H1 (cell line): ENCODE results near the gene STX16. TPM values are rescaled to one million over a fixed set of nuclear protein-coding genes. Genes with fewer than 3 reads are reported as not detected.

Source experiments
- CTCF ChIA-PET: fragments of 300-600 bp; sonication (Branson Sonifier 250); formaldehyde crosslinking; loops from one replicate; lab custom pipeline; 2021; ENCODE audit not compliant: partially characterized antibody; lab: Charles Lee
- POLR2A ChIA-PET: fragments of 300-600 bp; sonication (Branson Sonifier 250); formaldehyde crosslinking; loops from one replicate; lab custom pipeline; 2021; ENCODE audit warnings: inconsistent platforms; ENCODE audit not compliant: partially characterized antibody; lab: Charles Lee
- DNase-seq, 2 experiments: peaks; one replicate each; pipeline versions ENCODE4 v3.0.0 to v3.0.0-alpha.2; 2010 to 2022; ENCODE audit warnings: low spot score in 2 of 2, low read depth in 1 of 2, mixed read lengths in 1 of 2
- FAIRE-seq: peaks from 2 replicates; lab custom pipeline; 2011; peaks lifted over from hg19 to GRCh38; lab: Jason Lieb, UNC
- H2AFZ ChIP-seq: 2 replicates; pipeline ENCODE4 v1.8.1; 2012; ENCODE audit warnings: low read length, inconsistent platforms
- H2AK5ac ChIP-seq: 2 replicates; pipeline ENCODE4 v1.6.1; 2013; ENCODE audit warnings: low read depth, low read length
- H2BK120ac ChIP-seq: replicated peaks from 2 replicates; pipeline ENCODE3; 2013; ENCODE audit warnings: low read depth, low read length, inconsistent platforms
- H2BK12ac ChIP-seq: 2 replicates; pipeline ENCODE4 v1.6.1; 2013; ENCODE audit warnings: low read depth, low read length
- H2BK15ac ChIP-seq: 2 replicates; pipeline ENCODE4 v1.6.1; 2013; ENCODE audit warnings: low read length
- H2BK20ac ChIP-seq: 2 replicates; pipeline ENCODE4 v1.6.1; 2013; ENCODE audit warnings: low read length
- H2BK5ac ChIP-seq: 2 replicates; pipeline ENCODE4 v1.6.1; 2013; ENCODE audit warnings: low read depth, low read length
- H3K14ac ChIP-seq: 2 replicates; pipeline ENCODE4 v1.6.1; 2013; ENCODE audit warnings: inconsistent platforms; ENCODE audit not compliant: insufficient read length
- H3K18ac ChIP-seq: 2 replicates; pipeline ENCODE4 v1.6.1; 2013; ENCODE audit warnings: low read length; ENCODE audit errors: extremely low read depth
- H3K23ac ChIP-seq: 2 replicates; pipeline ENCODE4 v1.6.1; 2013; ENCODE audit warnings: inconsistent platforms; ENCODE audit not compliant: insufficient read length
- H3K23me2 ChIP-seq: 2 replicates; pipeline ENCODE4 v1.6.1; 2013; ENCODE audit warnings: low read depth, low read length
- H3K27ac ChIP-seq: 2 replicates; pipeline ENCODE4 v1.6.1; 2011; ENCODE audit warnings: low read depth, low read length, inconsistent platforms
- H3K27me3 ChIP-seq, 4 experiments: replicated peaks in 1 of 4; 1 replicate in 1 of 4; 2 replicates in 3 of 4; pipeline versions ENCODE4 v1.6.1 to v1.8.1; 2011 to 2013; ENCODE audit warnings: low read length in 3 of 4, mild to moderate bottlenecking in 3 of 4, inconsistent platforms in 2 of 4, mixed read lengths in 2 of 4, moderate library complexity in 1 of 4; ENCODE audit not compliant: control insufficient read depth in 3 of 4, insufficient read depth in 3 of 4; ENCODE audit errors: extremely low read depth in 1 of 4
- H3K36me3 ChIP-seq, 4 experiments: 2 replicates each; pipeline versions ENCODE4 v1.6.1 to v1.8.1; 2011 to 2013; ENCODE audit warnings: mild to moderate bottlenecking in 4 of 4, low read length in 3 of 4, moderate library complexity in 2 of 4, control low read depth in 1 of 4, inconsistent platforms in 1 of 4; ENCODE audit not compliant: insufficient read depth in 4 of 4, control insufficient read depth in 2 of 4
- H3K4ac ChIP-seq: replicated peaks from 2 replicates; pipeline ENCODE3; 2013; ENCODE audit warnings: low read length, low read depth, mixed read lengths, inconsistent platforms; ENCODE audit not compliant: insufficient read length
- H3K4me1 ChIP-seq, 4 experiments: replicated peaks in 1 of 4; 1 replicate in 1 of 4; 2 replicates in 3 of 4; pipeline versions ENCODE4 v1.6.1 to v1.8.1; 2011 to 2013; ENCODE audit warnings: low read length in 3 of 4, inconsistent platforms in 2 of 4, mixed read lengths in 1 of 4; ENCODE audit not compliant: insufficient read depth in 4 of 4, control insufficient read depth in 3 of 4
- H3K4me2 ChIP-seq, 2 experiments: 2 replicates each; pipeline versions ENCODE4 v1.6.1 to v1.8.1; 2011 to 2013; ENCODE audit warnings: low read depth in 2 of 2, low read length in 2 of 2, control low read depth in 1 of 2, inconsistent platforms in 1 of 2, mild to moderate bottlenecking in 1 of 2; ENCODE audit not compliant: insufficient read depth in 1 of 2
- H3K4me3 ChIP-seq, 4 experiments: fragments of 200-600, 300-600 bp in 1 of 4; sonication (generic), shearing (Covaris generic), sonication (Bioruptor Twin) in 1 of 4; 2 replicates each; pipeline versions ENCODE4 v1.5.1 to v1.8.1; 2011 to 2016; ENCODE audit warnings: low read length in 4 of 4, low read depth in 3 of 4, control low read depth in 2 of 4, inconsistent platforms in 2 of 4, mild to moderate bottlenecking in 2 of 4, mixed read lengths in 1 of 4, moderate library complexity in 1 of 4; ENCODE audit not compliant: insufficient read depth in 2 of 4; ENCODE audit errors: extremely low read depth in 1 of 4
- H3K56ac ChIP-seq: replicated peaks from 2 replicates; pipeline ENCODE3; 2013; ENCODE audit warnings: low read depth, mild to moderate bottlenecking, mixed read lengths, low read length, inconsistent platforms; ENCODE audit not compliant: insufficient read length
- H3K79me1 ChIP-seq: 2 replicates; pipeline ENCODE4 v1.6.1; 2013; ENCODE audit warnings: low read depth, low read length, control low read depth
- H3K79me2 ChIP-seq, 2 experiments: 2 replicates each; pipeline versions ENCODE4 v1.6.1 to v1.8.1; 2012 to 2013; ENCODE audit warnings: low read length in 2 of 2, mild to moderate bottlenecking in 2 of 2, inconsistent platforms in 1 of 2; ENCODE audit not compliant: insufficient read depth in 2 of 2, control insufficient read depth in 1 of 2
- H3K9ac ChIP-seq, 4 experiments: replicated peaks in 1 of 4; 1 replicate in 1 of 4; 2 replicates in 3 of 4; pipeline versions ENCODE4 v1.6.1 to v1.8.1; 2011 to 2013; ENCODE audit warnings: low read depth in 3 of 4, low read length in 3 of 4, control low read depth in 2 of 4, mild to moderate bottlenecking in 2 of 4, moderate library complexity in 2 of 4, inconsistent platforms in 1 of 4; ENCODE audit errors: extremely low read depth in 1 of 4
- H3K9me3 ChIP-seq, 2 experiments: 2 replicates each; pipeline versions ENCODE4 v1.6.1 to v1.8.1; 2012 to 2013; ENCODE audit warnings: mild to moderate bottlenecking in 2 of 2, moderate library complexity in 2 of 2, control low read depth in 1 of 2, inconsistent platforms in 1 of 2, low read depth in 1 of 2, low read length in 1 of 2, mixed read lengths in 1 of 2; ENCODE audit not compliant: insufficient read depth in 2 of 2
- H4K20me1 ChIP-seq, 2 experiments: replicated peaks in 1 of 2; 2 replicates each; pipeline versions ENCODE3 to v1.8.1; 2011 to 2013; ENCODE audit warnings: inconsistent platforms in 2 of 2, low read length in 2 of 2, mild to moderate bottlenecking in 1 of 2; ENCODE audit not compliant: insufficient read depth in 2 of 2, control insufficient read depth in 1 of 2
- H4K5ac ChIP-seq: 2 replicates; pipeline ENCODE4 v1.6.1; 2013; ENCODE audit warnings: low read length, low read depth, mixed read lengths, inconsistent platforms; ENCODE audit not compliant: insufficient read length
- H4K8ac ChIP-seq: 2 replicates; pipeline ENCODE4 v1.8.0; 2013; ENCODE audit warnings: mild to moderate bottlenecking, moderate library complexity, low read length, inconsistent platforms; ENCODE audit not compliant: insufficient read depth; ENCODE audit errors: extremely low read depth
- H4K91ac ChIP-seq: replicated peaks from 2 replicates; pipeline ENCODE3; 2013; ENCODE audit warnings: low read length, mixed read lengths, inconsistent platforms; ENCODE audit not compliant: insufficient read length
- JUN ChIP-seq: IDR thresholded peaks from 2 replicates; pipeline ENCODE4 v1.6.1; 2011; ENCODE audit warnings: low read depth, mild to moderate bottlenecking, improper control_type of control experiment, low read length
- SP4 ChIP-seq: IDR thresholded peaks from 2 replicates; pipeline ENCODE4 v1.6.1; 2012; ENCODE audit warnings: low read length, inconsistent platforms
- WGBS, 2 experiments: shearing (Covaris generic) in 1 of 2; methylation state at CpG; one replicate each; pipeline versions ENCODE4 v1.1.6 to v1.1.7; 2013 to 2015; ENCODE audit warnings: low lambda C conversion rate in 2 of 2, mixed read lengths in 2 of 2, inconsistent platforms in 1 of 2, low coverage in 1 of 2, missing lambda C conversion rate in 1 of 2; ENCODE audit not compliant: insufficient replicate concordance in 2 of 2, insufficient coverage in 1 of 2, insufficient read length in 1 of 2; ENCODE audit errors: extremely low coverage in 1 of 2, missing lambda C conversion rate in 1 of 2; 5-methylcytosine and 5-hydroxymethylcytosine counted together
- polyA plus RNA-seq, 7 experiments: library from polyadenylated mRNA; depleted of rRNA in 3 of 7; stranded (reverse) in 5 of 7; unstranded in 2 of 7; fragments of >200 nt in 5 of 7; fragments of 200-250 nt in 2 of 7; gene quantifications; 1 replicate in 5 of 7; 2 replicates in 1 of 7; 4 replicates in 1 of 7; pipeline versions ENCODE4 v1.2.1 to v1.2.3, GENCODE V29; 2011 to 2013; ENCODE audit warnings: missing spikeins in 2 of 7, mixed read lengths in 2 of 7
- total RNA-seq: library from RNA; stranded (reverse); fragmentation: NEBNext Ultra II Directional; extraction: Animal tissue kit (Norgen Biotek cat#: 25700); gene quantifications from 2 replicates; pipeline ENCODE4 v1.2.1, GENCODE V29; 2021

STX16 gene
- total and polyA plus RNA-seq, 2 of the 8 experiments (the other 6 are each of a cell fraction or from before 2014, with no cell fraction given), result 45.2 to 61.6 TPM

DNA sequence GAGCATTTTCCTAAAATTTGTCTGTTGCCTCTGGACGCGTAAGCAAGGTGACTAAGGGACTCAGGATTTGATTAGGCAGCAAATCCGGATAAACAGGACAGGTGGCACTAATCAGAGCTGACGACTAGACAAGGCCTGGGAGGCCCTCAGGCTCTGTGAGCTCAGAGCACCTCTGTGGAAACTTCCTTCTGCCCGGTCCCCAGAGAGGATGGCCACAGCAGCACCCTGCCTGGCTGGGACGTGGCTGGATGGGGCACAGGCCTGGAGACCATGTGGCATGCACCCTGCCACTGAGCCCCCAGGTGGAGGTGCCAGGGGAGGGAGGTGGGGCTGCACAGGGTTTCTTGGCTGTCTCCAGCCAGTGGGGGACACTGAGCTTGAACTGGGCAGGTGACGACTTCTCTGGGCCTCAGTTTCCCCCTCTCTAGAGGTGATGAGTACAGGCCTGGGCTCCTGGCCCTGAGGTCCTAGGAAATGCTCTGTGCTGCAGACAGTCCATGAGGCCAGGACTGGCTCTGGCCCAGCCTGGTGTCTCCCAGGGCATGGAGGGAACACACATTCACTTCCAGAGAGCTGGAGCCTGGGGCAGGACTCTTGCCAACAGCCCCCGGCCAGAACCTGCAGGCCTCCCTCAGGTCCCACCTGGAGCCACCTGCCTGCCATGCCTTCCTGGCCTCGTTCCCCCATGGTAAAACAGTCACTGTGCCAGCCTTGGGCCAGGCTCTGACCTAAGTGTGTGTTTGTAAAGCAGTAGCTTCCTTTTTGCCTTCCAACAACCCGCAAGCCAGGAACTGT is 39.6 kb upstream of the STX16 start:
- no peaks in the 10 kb centered on the region for H3K27me3 ChIP-seq
- no peak overlapping the region; the same call in 1 of the 2 replicates for H2AFZ ChIP-seq
- H3K9ac ChIP-seq, result no peak overlapping the region
- H2BK5ac ChIP-seq, result no peak overlapping the region
- no peaks in the 10 kb centered on the region for H3K79me1 ChIP-seq
- no peak overlapping the region for H2BK12ac ChIP-seq
- H3K36me3 ChIP-seq, result no peaks in the 10 kb centered on the region; a peak in 1 of 8 replicates
- no peak overlapping the region for H3K4ac ChIP-seq
- H3K9me3 ChIP-seq, result no peaks in the 10 kb centered on the region; a peak in 1 of 4 replicates
- no peaks in the 10 kb centered on the region for H3K79me2 ChIP-seq
- no peak overlapping the region; the same call in 1 of the 2 replicates for H2BK20ac ChIP-seq
- no peak overlapping the region for H2AK5ac ChIP-seq
- H4K91ac ChIP-seq, result peak overlapping the region; percentile 37
- ChIA-PET POLR2A (interaction anchor here (1.1 to 1.4 kb wide), 3 partner anchors 8 to 14 kb away, joined by 3 to 4 read pairs (median 3); no protein-coding TSS in a partner anchor), CTCF (interaction anchor here (0.7 to 1.5 kb wide), 9 partner anchors 8 to 128 kb away, joined by 3 to 5 read pairs (median 4); no protein-coding TSS in a partner anchor)
- no peak overlapping the region for H2BK120ac ChIP-seq
- H3K23me2 ChIP-seq, result no peaks in the 10 kb centered on the region
- no peak overlapping the region for H3K4me2 ChIP-seq
- H4K5ac ChIP-seq, result no peak overlapping the region
- 0 out of 2 replicates have a peak overlapping the region, but pooled peaks have one; percentile 25 for H3K18ac ChIP-seq
- H3K56ac ChIP-seq, result no peak overlapping the region
- H2BK15ac ChIP-seq, result 0 out of 2 replicates have a peak overlapping the region, but pooled peaks have one; percentile 16
- TF ChIP-seq JUN, result no peak
- TF ChIP-seq SP4, result no peak
- H4K8ac ChIP-seq, result peak overlapping the region; percentile 83; the same call in 1 of the 2 replicates
- no peak overlapping the region for H3K14ac ChIP-seq
- no peaks in the 10 kb centered on the region for H4K20me1 ChIP-seq
- DNase-seq (no peak), FAIRE-seq (no peak)
- no peak overlapping the region for H3K27ac ChIP-seq
- no peaks in the 10 kb centered on the region; a peak in 2 of 7 replicates for H3K4me1 ChIP-seq
- 92% methylated on average over 10 of the region's 10 CpGs; no CpG with 5 or more reads in 1 of the 2 experiments for WGBS, 2 experiments
- H3K4me3 ChIP-seq, result no peak overlapping the region
- H3K23ac ChIP-seq, result no peak overlapping the region
